Right lobe of liver (tissue), 4 donors: ENCODE measurements around the gene C20orf144.

Source experiments
- CTCF ChIP-seq, 4 donors: fragments of 200-600 bp in 3 of 4; fragments of 450-650 bp in 1 of 4; IDR thresholded peaks; one replicate each; pipeline versions ENCODE4 v1.5.1 to v1.8.0; 2016 to 2022; ENCODE audit warnings: antibody characterized with exemption in 4 of 4, mild to moderate bottlenecking in 2 of 4
- POLR2A ChIP-seq: fragments of 450-650 bp; IDR thresholded peaks from one replicate; pipeline ENCODE4 v1.6.1; 2017; ENCODE audit warnings: antibody characterized with exemption, mild to moderate bottlenecking
- donor health status: DM: no; HTN: no; CAD: no.
- donor health status: DM: no; HTN: no; CAD: no.
- donor health status: DM: no; HTN: yes; CAD: no.

DNA sequence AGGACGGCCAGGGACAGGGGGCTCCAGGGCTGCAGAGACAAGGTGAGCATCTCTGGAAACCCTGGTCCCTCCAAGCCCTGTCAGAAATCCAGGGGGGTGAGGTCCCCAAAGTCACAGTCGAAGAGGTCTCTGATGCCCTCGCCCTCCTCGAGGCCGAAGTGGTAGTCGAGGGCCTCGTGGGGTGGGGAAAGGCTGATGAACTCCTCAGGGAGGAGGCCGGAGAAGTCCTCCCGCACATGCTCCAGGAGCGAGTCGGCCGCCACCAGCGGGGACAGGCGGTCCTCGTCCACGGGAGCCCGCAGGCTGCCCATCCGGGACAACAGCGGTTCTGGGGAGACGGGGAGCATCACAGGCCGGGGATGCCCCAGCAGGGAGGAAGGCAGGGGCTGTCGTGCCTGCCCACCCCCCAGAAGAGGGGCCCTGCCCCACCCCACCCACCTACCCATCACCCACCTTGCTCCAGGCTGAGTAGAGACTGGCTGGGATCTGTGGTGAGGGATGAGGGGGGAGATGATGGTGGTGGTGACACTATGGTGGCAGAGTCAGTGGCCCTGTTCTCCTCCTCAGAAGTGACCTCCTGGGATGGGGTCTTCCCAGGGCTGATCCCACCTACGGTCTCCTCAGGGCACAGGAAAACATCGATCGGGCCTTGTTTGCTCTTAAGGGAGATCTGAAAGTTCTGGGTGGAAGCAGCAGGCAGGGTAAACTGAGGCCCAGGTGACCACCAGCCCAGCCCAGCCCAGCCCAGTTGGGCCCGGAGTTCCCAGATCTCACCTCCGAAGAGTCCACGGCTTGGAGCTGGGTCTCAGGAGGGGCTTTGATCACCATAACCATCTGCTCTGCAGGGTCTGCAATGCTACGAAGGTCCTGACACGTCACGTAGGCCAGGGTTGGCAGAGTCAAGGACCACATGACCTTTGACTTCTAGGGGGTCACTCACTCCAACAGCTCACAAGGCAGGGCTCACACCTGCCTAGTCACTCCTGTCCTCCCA is 14.8 kb downstream of the C20orf144 start:
- TF ChIP-seq POLR2A (no peak), CTCF (IDR thresholded peaks at IDR 0.05) (no peak)
